NB4 (cell line): ENCODE measurements around the gene ACSL5.
A peak's percentile ranks its signal among the peaks of the same experiment; 100 is the strongest.
"Not testable (repeated sequence)": the region's sequence is repeated elsewhere in the genome, so short reads cannot be mapped to it uniquely, and the experiment has no call there.

Experiments
- DNase-seq: peaks from one replicate; pipeline ENCODE4 v3.0.0; 2010; ENCODE audit warnings: low read depth
- H3K4me3 ChIP-seq: one replicate; pipeline ENCODE4 v1.5.1; 2011; ENCODE audit warnings: mild to moderate bottlenecking, low read depth, low read length, moderate library complexity
- CTCF ChIP-seq: IDR thresholded peaks from one replicate; pipeline ENCODE4 v1.5.1; 2012; ENCODE audit warnings: low read depth, low read length
- MAX ChIP-seq: IDR thresholded peaks from 2 replicates; pipeline ENCODE4 v1.6.1; 2011; ENCODE audit warnings: low read depth, low read length
- MYC ChIP-seq: IDR thresholded peaks from 2 replicates; pipeline ENCODE4 v1.6.1; 2011; ENCODE audit warnings: low read depth, low read length
- POLR2A ChIP-seq: IDR thresholded peaks from 2 replicates; pipeline ENCODE4 v1.6.1; 2011; ENCODE audit warnings: mild to moderate bottlenecking; ENCODE audit not compliant: insufficient read length; ENCODE audit errors: extremely low read depth

The ACSL5 gene

GRCh38 chr10:112395809-112396530 lies 22.1 kb downstream of the ACSL5 start:
- DNase-seq: no peak
- TF ChIP-seq MYC (no peak), POLR2A (no peak), MAX (no peak), CTCF (no peak)
- H3K4me3 ChIP-seq: no peak overlapping the region

- TF ChIP-seq MYC (no peak), MAX (no peak), CTCF (no peak), POLR2A (no peak)
- no peak for DNase-seq
- H3K4me3 ChIP-seq: no peak overlapping the region
Observed at GRCh38 chr10:112397592-112397991, 23.7 kb downstream of the ACSL5 start.

- DNase-seq: no peak
- TF ChIP-seq MYC: no peak
- no peak for TF ChIP-seq MAX
- no peak for TF ChIP-seq POLR2A
- TF ChIP-seq CTCF: no peak
- no peak overlapping the region for H3K4me3 ChIP-seq
Observed at GRCh38 chr10:112402917-112403316, 29.0 kb downstream of the ACSL5 start.

GRCh38 chr10:112404617-112405016 lies 30.7 kb downstream of the ACSL5 start:
- TF ChIP-seq POLR2A (no peak), MAX (no peak)
- no peak for DNase-seq
- no peak overlapping the region for H3K4me3 ChIP-seq

- peak; percentile 27 for DNase-seq
- H3K4me3 ChIP-seq: not testable (repeated sequence)
Observed at GRCh38 chr10:112406806-112407205, 32.9 kb downstream of the ACSL5 start.

- no peak overlapping the region for H3K4me3 ChIP-seq
- TF ChIP-seq MAX (no peak), MYC (no peak), CTCF (no peak), POLR2A (no peak)
- no peak for DNase-seq
Observed at GRCh38 chr10:112407696-112408095, 33.8 kb downstream of the ACSL5 start.

- H3K4me3 ChIP-seq: no peak overlapping the region
- no peak for DNase-seq
- no peak for TF ChIP-seq MAX
- no peak for TF ChIP-seq MYC
- TF ChIP-seq CTCF: no peak
- no peak for TF ChIP-seq POLR2A
Observed at GRCh38 chr10:112409299-112409698, 35.4 kb downstream of the ACSL5 start.
